GM06990 (cell line): ENCODE results near the gene CALML4.

Source experiments
- DNase-seq: peaks from one replicate; pipeline ENCODE4 v3.0.0-alpha.2; 2011; ENCODE audit not compliant: insufficient read length; ENCODE audit errors: extremely low read depth
- H3K27me3 ChIP-seq: replicated peaks from 2 replicates; pipeline ENCODE4 v1.6.0; 2011; ENCODE audit warnings: low read length; ENCODE audit not compliant: control insufficient read depth, insufficient read depth
- H3K36me3 ChIP-seq: 2 replicates; pipeline ENCODE4 v1.5.1; 2011; ENCODE audit warnings: low read length; ENCODE audit not compliant: control insufficient read depth, insufficient read depth
- H3K4me3 ChIP-seq: replicated peaks from 2 replicates; pipeline ENCODE4 v1.5.1; 2011; ENCODE audit warnings: low read depth, mild to moderate bottlenecking, control low read depth, low read length
- CTCF ChIP-seq: IDR thresholded peaks from 2 replicates; pipeline ENCODE4 v1.5.1; 2011; ENCODE audit warnings: low read length, control low read depth, mild to moderate bottlenecking, inconsistent platforms; ENCODE audit not compliant: insufficient read depth, poor library complexity, severe bottlenecking

CALML4 gene

GRCh38 chr15:68184616-68185480 is 20.3 kb downstream of the CALML4 start:
- Histone ChIP-seq H3K36me3 (peaks cover 14% of the 10 kb centered on the region), H3K4me3 (no peak overlapping the region), H3K27me3 (no peaks in the 10 kb centered on the region)
- no peak for TF ChIP-seq CTCF
- no peak for DNase-seq

DNA sequence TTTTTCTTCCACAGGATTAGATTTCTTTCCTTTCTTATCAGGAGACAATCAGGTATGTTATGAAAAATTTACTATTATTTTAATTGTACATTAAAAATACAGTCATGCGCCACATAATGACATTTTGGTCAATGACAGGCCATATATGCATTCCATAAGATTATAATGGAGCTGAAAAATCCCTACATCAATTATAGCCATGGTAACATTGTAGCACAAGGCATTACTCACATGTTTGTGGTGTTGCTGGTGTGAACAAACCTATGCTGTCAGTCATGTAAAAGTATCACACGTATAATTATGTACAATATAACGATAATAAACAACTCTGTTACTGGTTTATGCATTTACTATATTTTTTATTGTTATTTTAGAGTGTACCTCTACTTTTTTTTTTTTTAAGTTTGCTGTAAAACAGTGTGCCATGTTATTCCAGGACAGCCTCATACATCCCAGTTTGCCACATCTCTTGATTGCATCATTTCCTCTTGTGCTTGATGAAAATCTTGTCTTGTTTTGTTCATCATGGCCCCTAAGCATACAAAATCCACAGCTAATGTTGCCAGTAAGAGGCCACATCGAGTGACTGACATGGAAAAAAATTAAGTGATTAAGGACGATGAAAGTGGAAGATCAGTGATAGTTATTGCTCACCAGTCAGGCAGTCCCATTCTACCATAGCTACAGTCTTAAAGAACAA is 21.4 kb downstream of the CALML4 start:
- no peaks in the 10 kb centered on the region for H3K27me3 ChIP-seq
- no peak overlapping the region for H3K4me3 ChIP-seq
- DNase-seq, result no peak
- TF ChIP-seq CTCF, result no peak
- H3K36me3 ChIP-seq, result peaks cover 14% of the 10 kb centered on the region

GRCh38 chr15:68177742-68178141 is 27.4 kb downstream of the CALML4 start:
- H3K27me3 ChIP-seq, result no peaks in the 10 kb centered on the region
- no peak for DNase-seq
- H3K36me3 ChIP-seq, result peaks cover 12% of the 10 kb centered on the region
- TF ChIP-seq CTCF, result no peak
- no peak overlapping the region for H3K4me3 ChIP-seq

GRCh38 chr15:68176601-68177000 is 28.5 kb downstream of the CALML4 start:
- TF ChIP-seq CTCF, result no peak
- no peak for DNase-seq
- H3K4me3 ChIP-seq, result no peak overlapping the region
- H3K27me3 ChIP-seq, result no peaks in the 10 kb centered on the region
- peaks cover 12% of the 10 kb centered on the region for H3K36me3 ChIP-seq

DNA sequence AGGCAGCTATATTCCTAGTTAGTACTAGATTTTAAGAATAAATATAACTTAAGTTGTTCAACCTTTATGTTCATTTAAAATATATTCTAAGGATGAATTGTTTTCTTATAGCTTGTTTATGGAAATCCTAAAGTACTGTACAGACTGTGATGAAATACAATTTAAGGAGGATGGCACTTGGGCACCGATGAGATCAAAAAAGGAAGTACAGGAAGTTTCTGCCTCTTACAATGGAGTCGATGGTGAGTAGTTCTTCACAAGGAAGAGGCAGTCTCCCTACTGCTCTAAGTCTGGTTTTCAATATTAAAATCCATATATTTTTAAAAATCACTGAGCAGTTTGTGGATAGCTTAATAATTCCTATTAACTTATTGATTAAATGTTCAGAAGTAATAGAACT is 29.6 kb downstream of the CALML4 start:
- DNase-seq, result no peak
- Histone ChIP-seq H3K4me3 (no peak overlapping the region), H3K36me3 (peaks cover 6% of the 10 kb centered on the region), H3K27me3 (no peaks in the 10 kb centered on the region)
- no peak for TF ChIP-seq CTCF
